ENCODE results near the gene IGHMBP2. TPM values are rescaled to one million over a fixed set of nuclear protein-coding genes. Genes with fewer than 3 reads are reported as not detected.

IGHMBP2 gene
- total and polyA plus RNA-seq, 8 donors: 8.5 to 41.3 (median 12.4) TPM

DNA sequence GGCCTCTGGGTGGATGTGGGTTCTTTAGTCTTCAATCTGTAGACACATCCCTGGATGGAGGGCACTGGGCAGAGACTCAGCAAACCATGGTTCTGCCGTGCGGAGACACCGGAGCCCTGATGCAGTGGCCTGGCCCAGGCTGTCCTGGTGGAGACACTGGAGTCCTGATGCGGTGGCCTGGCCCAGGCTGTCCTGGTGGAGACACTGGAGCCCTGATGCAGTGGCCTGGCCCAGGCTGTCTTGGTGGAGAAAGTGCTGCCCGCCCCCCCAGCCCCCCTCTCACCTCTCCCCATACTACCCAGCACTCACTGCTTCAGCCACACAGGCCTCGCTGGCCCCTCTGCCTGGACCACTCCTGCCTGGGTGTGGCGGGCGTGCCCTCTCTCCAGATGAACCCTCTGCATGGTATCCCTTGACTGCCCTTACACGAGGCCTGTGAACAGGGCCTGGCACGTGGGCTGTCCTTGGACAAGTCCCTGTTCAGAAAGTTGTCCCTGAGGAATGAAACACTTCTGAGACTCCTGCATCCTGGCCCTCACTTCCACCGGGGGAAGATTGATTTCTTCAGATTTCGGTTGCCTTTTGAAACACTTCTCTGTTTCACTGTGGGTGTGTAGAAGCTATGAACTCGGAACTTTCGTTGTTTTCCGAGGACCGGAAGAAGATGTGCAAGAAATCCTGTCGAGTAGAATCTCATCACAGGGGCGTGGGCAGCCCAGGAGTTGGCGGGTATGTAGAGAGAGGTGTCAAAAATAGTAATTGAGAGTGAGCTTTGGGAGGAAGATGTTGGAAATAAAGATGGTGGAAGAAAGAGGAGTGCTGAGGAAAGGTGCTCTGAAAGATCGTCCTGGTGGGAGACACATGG is 26.2 kb downstream of the IGHMBP2 start:
- DNase-seq (no peak), ATAC-seq (no peak), FAIRE-seq (no peak)
- Histone ChIP-seq H3K4me3 (no peak overlapping the region), H3K27me3 (no peaks in the 10 kb centered on the region), H3K36me3 (peaks cover 4 to 40% (median 19%) of the 10 kb centered on the region in 3 donors), H3K9me3 (no peaks in the 10 kb centered on the region), H3K27ac (no peak overlapping the region), H3K4me1 (no peaks in the 10 kb centered on the region)
- 91 to 93% methylated on average over 19 to 20 of the region's 20 CpGs for WGBS, 2 donors
- TF ChIP-seq, protein P1, sequence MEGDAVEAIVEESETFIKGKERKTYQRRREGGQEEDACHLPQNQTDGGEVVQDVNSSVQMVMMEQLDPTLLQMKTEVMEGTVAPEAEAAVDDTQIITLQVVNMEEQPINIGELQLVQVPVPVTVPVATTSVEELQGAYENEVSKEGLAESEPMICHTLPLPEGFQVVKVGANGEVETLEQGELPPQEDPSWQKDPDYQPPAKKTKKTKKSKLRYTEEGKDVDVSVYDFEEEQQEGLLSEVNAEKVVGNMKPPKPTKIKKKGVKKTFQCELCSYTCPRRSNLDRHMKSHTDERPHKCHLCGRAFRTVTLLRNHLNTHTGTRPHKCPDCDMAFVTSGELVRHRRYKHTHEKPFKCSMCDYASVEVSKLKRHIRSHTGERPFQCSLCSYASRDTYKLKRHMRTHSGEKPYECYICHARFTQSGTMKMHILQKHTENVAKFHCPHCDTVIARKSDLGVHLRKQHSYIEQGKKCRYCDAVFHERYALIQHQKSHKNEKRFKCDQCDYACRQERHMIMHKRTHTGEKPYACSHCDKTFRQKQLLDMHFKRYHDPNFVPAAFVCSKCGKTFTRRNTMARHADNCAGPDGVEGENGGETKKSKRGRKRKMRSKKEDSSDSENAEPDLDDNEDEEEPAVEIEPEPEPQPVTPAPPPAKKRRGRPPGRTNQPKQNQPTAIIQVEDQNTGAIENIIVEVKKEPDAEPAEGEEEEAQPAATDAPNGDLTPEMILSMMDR (IDR thresholded peaks at IDR 0.05): no peak
- intact Hi-C loops (cut with DNase I): no loop called here

DNA sequence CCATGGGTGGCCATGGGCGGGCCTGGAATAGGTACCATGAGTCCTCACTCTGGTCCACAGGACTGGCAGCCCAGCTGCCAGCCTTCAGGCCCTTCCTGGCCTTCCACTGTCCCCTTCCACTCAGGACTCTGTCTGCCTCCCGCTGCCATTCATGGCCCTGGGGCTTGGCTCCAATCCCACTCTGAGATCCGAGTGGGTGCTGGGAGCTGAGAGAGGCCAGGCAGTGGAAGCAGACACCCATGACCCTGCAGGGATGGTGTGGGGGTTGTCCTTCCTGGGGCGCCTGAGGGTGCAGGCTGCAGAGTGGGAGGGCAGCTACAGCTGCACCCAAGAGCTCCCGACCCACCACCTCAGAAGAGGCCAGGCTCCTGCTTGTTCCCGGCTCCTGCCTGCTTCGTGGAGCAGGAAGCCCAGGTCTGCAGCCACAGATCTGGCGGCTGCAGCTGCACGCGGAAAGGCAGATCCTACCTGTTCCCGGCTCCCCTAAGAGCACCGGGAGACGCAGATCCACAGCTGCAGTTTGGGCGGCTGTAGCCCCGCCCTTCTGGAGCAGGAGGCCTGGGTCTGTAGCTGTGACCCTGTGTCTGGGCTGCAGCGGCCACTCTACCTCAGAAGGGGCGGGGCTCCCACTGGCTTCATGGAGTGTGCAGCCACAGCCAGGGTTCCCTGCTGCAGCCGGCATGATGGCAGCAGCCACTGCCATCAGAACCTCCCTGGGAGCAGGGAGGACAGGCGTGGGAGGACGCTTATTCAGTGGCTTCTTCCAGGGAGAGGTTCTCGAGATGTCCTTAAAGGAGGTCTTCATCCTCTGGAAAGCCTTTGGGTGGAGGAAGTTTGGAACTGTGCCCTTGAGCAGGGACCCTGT is 27.5 kb downstream of the IGHMBP2 start:
- Histone ChIP-seq H3K4me3 (no peak overlapping the region), H3K4me1 (no peaks in the 10 kb centered on the region), H3K36me3 (peaks cover 4 to 49% (median 19%) of the 10 kb centered on the region in 3 donors), H3K27me3 (no peaks in the 10 kb centered on the region), H3K27ac (no peak overlapping the region), H3K9me3 (no peaks in the 10 kb centered on the region)
- intact Hi-C loops (cut with DNase I): no loop called here
- ATAC-seq: no peak
- no peak for FAIRE-seq
- no peak for DNase-seq
- WGBS, 2 donors: 87 to 92% methylated on average over 16 to 21 of the region's 21 CpGs
- TF ChIP-seq, protein P1 (IDR thresholded peaks at IDR 0.05): no peak

DNA sequence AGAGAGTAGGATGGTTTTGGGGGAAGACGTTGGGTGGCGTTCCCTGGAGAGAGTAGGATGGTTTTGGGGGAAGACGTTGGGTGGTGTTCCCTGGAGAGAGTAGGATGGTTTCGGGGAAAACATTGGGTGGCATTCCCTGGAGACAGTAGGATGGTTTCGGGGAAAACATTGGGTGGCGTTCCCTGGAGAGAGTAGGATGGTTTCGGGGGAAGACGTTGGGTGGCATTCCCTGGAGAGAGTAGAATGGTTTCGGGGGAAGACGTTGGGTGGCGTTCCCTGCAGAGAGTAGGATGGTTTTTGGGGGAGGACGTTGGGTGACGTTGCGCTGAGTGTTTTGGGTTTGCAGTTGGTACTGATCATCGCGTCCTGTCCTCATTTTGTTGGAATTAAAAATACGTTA is 28.2 kb downstream of the IGHMBP2 start:
- FAIRE-seq (no peak), DNase-seq (no peak), ATAC-seq (no peak)
- H3K27ac ChIP-seq: no peak overlapping the region
- no peaks in the 10 kb centered on the region for H3K4me1 ChIP-seq
- TF ChIP-seq, protein P1 (IDR thresholded peaks at IDR 0.05): no peak
- no peak overlapping the region for H3K4me3 ChIP-seq
- 84 to 92% methylated on average over 17 of the region's 17 CpGs for WGBS, 2 donors
- no peaks in the 10 kb centered on the region for H3K27me3 ChIP-seq
- intact Hi-C loops (cut with DNase I): no loop called here
- peaks cover 9 to 52% (median 23%) of the 10 kb centered on the region in 3 donors for H3K36me3 ChIP-seq
- H3K9me3 ChIP-seq: no peaks in the 10 kb centered on the region

DNA sequence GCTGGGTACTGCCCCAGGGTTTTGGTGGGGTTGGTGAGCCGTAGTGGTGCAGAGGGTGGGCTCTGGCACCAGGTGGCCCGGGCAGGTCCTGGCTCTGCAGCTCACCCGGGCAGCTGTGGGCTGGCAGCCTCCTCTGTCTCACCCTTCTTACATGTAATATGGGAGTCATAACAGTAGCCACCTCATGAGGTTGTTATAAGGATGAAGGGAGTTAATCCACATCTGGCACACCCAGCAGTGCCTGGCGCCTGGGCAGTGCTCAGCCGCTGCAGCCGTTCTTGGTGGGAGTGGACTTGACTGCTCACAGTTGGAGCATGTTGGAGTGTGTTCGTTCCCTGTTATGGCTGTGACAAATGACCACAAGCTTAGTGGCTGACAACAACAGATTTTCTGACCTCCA is 28.7 kb downstream of the IGHMBP2 start:
- FAIRE-seq: no peak
- H3K27me3 ChIP-seq: no peaks in the 10 kb centered on the region
- no peak for ATAC-seq
- no peak overlapping the region for H3K27ac ChIP-seq
- peaks cover 9 to 56% (median 26%) of the 10 kb centered on the region in 3 donors for H3K36me3 ChIP-seq
- no peaks in the 10 kb centered on the region for H3K4me1 ChIP-seq
- H3K4me3 ChIP-seq: no peak overlapping the region
- DNase-seq: no peak
- TF ChIP-seq, protein P1 (IDR thresholded peaks at IDR 0.05): no peak
- intact Hi-C loops (cut with DNase I): no loop called here
- no peaks in the 10 kb centered on the region for H3K9me3 ChIP-seq
- WGBS, 2 donors: 91 to 97% methylated on average over 7 of the region's 7 CpGs

All from pancreas (tissue), 10 donors.